ENCODE measurements around the gene FRMD4B. TPM values are rescaled to one million over a fixed set of nuclear protein-coding genes. Genes with fewer than 3 reads are reported as not detected.
"Not testable (repeated sequence)": the region's sequence is repeated elsewhere in the genome, so short reads cannot be mapped to it uniquely, and the experiment has no call there.

Gene FRMD4B
- total and polyA plus RNA-seq, 4 donors: 5.6 to 73.6 (median 24.0) TPM

DNA sequence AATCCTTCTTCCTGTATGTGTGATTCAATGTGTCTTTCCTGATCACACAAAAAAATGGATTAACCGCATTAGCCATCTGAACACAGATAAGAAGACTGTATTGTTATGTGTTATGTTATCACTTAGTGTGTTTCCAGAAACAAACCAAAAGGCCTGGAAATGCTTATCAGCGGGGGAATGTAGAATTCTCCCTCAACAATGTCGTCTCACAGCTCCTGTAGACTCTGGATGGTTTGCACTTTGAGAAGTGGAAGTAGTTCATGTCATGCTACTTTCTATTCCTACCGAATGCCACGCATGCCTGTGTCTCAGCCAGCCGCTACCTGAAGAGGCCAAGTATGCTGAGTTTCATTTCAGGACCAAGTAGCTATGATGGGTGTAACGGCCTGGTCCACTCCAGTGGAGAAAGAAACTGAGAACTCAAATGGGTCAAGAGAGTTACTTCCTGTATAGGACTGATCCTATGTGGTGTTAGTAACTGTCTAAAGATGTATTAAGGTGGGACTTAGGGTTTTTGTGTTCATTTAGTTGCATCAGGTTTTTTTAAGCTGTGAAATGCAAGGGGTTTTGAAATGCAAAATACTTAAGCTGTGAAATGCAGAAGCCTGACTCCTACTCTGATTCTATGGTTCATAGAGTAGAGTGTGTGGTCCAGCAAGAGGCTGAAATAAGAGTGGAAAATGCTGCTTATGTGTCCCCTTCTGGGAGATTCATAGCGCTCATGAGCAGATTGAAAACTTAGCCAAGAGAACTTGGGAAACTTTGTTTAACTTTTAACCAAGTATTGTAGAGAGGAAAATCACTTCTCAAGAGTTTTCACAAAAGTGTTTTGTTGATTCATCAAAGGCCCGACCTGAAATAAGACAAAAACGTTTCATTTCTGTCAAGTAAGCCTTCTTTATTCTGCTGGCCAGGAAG lies 145.0 kb downstream of the FRMD4B start:
- intact Hi-C loops (cut with DNase I): no loop called here

DNA sequence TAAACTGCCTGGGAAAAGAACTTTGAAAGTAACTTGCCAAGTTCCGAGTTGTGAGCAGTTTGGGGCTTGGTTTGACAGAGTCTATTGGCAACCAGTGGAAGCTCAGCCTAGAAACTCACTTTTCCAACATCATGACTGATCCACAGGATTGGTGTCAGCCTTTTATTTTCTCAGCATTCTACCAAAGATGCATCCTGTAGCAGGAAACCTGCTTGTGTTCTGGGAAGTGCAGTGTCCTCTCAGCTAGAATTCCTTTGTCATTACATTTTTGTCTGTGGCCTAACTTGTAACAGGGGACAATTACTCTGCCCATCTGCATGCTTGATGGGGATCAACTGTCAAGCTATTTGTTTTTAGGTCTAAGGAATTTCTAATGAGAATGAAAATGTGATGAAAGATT lies 146.8 kb downstream of the FRMD4B start:
- Histone ChIP-seq H3K27me3 (ENCODE audit: control insufficient read depth in 1 of 2, insufficient read depth in 2 of 2, low read length in 1 of 2) (no peaks in the 10 kb centered on the region), H3K4me1 (ENCODE audit: control insufficient read depth in 1 of 2, insufficient read depth in 2 of 2, low read length in 2 of 2) (peaks cover 0 to 4% of the 10 kb centered on the region in 2 donors), H3K36me3 (ENCODE audit: control insufficient read depth in 1 of 2, insufficient read depth in 2 of 2, low read length in 1 of 2) (no peaks in the 10 kb centered on the region), H3K4me3 (ENCODE audit: low read length in 2 of 2) (no peak overlapping the region), H3K27ac (ENCODE audit: low read depth in 1 of 2, low read length in 2 of 2) (no peak overlapping the region), H3K9me3 (ENCODE audit: control insufficient read depth, low read length) (no peaks in the 10 kb centered on the region)
- 8 to 11% methylated on average over 1 of the region's 1 CpG for WGBS, 2 donors
- intact Hi-C loops (cut with DNase I): no loop called here
- DNase-seq (no peak), ATAC-seq (ENCODE audit: low FRiP score) (no peak)

More for the DNA sequence above, 145.0 kb downstream of the FRMD4B start:
- no peak overlapping the region for H3K27ac ChIP-seq (ENCODE audit: low read depth in 1 of 2, low read length in 2 of 2)
- WGBS, 2 donors: 77 to 79% methylated on average over 10 of the region's 10 CpGs
- H3K4me3 ChIP-seq (ENCODE audit: low read length in 2 of 2): no peak overlapping the region
- H3K27me3 ChIP-seq (ENCODE audit: control insufficient read depth in 1 of 2, insufficient read depth in 2 of 2, low read length in 1 of 2): no peaks in the 10 kb centered on the region
- ATAC-seq (ENCODE audit: low FRiP score): no peak
- no peaks in the 10 kb centered on the region for H3K36me3 ChIP-seq (ENCODE audit: control insufficient read depth in 1 of 2, insufficient read depth in 2 of 2, low read length in 1 of 2)
- no peaks in the 10 kb centered on the region for H3K9me3 ChIP-seq (ENCODE audit: control insufficient read depth, low read length)
- H3K4me1 ChIP-seq (ENCODE audit: control insufficient read depth in 1 of 2, insufficient read depth in 2 of 2, low read length in 2 of 2): peaks cover 0 to 5% of the 10 kb centered on the region in 2 donors
- DNase-seq: no peak

DNA sequence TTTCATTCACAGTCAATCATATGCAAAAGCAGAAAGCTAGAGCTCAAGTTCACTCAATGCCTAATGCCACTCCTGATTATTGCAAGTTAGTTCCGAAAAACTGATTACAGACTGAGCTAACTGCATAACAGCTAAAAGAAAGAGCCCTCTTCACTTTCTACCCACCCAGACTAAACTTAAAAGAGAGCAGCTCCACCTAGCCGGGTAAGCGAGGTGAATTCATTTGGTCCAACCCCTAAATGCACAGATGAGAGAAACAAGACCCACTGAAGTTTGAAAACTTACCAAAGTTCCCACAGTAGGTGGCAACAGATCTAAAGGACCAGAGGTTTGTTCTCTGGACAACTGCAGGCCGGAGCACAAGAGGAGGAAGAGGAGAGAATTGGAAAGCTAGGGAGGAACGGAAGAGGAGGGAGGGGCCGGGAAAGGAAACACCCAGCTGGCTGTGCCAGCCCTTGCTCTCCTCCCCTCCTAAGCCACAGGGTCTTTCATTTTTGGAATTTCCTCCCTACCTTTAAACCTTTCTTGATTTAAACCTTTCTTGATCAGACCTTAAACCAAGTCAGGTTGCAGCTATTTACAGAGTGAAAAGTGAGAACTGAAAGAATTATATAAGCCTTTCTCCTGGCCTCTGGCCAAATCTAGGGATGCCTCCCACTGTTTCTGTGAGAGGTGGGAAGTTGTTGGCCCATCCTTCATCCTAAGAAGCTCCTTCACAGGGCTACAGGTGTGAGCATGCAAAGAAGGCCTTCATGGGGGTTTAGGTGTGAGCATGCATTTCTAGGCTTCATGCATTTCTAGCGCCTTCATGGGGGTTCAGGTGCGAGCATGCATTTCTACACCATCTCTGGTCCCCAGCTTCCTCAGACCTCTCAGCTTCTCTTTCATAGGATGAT lies 148.8 kb downstream of the FRMD4B start:
- Histone ChIP-seq H3K27me3 (ENCODE audit: control insufficient read depth in 1 of 2, insufficient read depth in 2 of 2, low read length in 1 of 2) (no peaks in the 10 kb centered on the region), H3K36me3 (ENCODE audit: control insufficient read depth in 1 of 2, insufficient read depth in 2 of 2, low read length in 1 of 2) (no peaks in the 10 kb centered on the region), H3K27ac (ENCODE audit: low read depth in 1 of 2, low read length in 2 of 2) (no peak overlapping the region), H3K9me3 (ENCODE audit: control insufficient read depth, low read length) (no peaks in the 10 kb centered on the region), H3K4me3 (ENCODE audit: low read length in 2 of 2) (no peak overlapping the region), H3K4me1 (ENCODE audit: control insufficient read depth in 1 of 2, insufficient read depth in 2 of 2, low read length in 2 of 2) (no peaks in the 10 kb centered on the region)
- 61 to 72% methylated on average over 8 of the region's 8 CpGs for WGBS, 2 donors
- DNase-seq (no peak), ATAC-seq (ENCODE audit: low FRiP score) (no peak)
- intact Hi-C loops (cut with DNase I): no loop called here

DNA sequence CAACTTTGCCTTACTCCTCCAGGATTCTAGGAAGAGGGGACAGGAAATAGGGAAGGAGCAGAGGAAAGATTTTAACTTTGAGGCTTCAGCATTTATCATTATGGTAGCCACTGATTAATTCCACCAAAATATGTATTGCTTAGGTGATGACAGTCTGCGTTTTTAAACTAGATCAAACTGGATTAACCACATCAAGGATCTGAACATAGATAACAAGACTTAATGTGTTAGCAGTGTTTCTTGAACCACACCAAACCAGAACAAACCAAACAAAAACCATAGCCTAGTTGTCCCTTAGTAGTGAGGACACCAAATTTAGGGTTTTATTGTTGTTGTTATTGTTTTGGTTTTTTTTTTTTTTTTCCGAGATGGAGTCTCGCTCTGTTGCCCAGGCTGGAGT lies 150.0 kb downstream of the FRMD4B start:
- no peak for DNase-seq
- no peaks in the 10 kb centered on the region for H3K36me3 ChIP-seq (ENCODE audit: control insufficient read depth in 1 of 2, insufficient read depth in 2 of 2, low read length in 1 of 2)
- H3K4me1 ChIP-seq (ENCODE audit: control insufficient read depth in 1 of 2, insufficient read depth in 2 of 2, low read length in 2 of 2): no peaks in the 10 kb centered on the region
- 81 to 91% methylated on average over 3 of the region's 3 CpGs for WGBS, 2 donors
- no peak overlapping the region for H3K27ac ChIP-seq (ENCODE audit: low read depth in 1 of 2, low read length in 2 of 2)
- H3K9me3 ChIP-seq (ENCODE audit: control insufficient read depth, low read length): no peaks in the 10 kb centered on the region
- no peaks in the 10 kb centered on the region for H3K27me3 ChIP-seq (ENCODE audit: control insufficient read depth in 1 of 2, insufficient read depth in 2 of 2, low read length in 1 of 2)
- no peak for ATAC-seq (ENCODE audit: low FRiP score)
- intact Hi-C loops (cut with DNase I): no loop called here
- no peak overlapping the region for H3K4me3 ChIP-seq (ENCODE audit: low read length in 2 of 2)

DNA sequence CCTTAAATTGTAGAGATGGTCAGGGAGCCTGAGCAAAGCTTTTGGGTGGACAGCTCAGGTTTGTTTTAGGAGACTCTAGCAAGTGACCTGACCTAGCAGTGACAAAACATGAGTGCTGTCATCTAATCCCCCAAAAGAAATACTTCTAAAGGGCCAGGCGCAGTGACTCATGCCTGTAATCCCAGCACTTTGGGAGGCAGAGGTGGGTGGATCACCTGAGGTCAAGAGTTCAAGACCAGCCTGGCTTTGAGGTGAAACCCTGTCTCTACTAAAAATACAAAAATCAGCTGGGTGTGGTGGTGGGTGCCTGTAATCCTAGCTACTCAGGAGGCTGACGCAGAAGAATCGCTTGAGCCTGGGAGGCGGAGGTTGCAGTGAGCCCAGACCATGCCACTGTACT lies 150.7 kb downstream of the FRMD4B start:
- DNase-seq; H3K4me1 ChIP-seq (ENCODE audit: control insufficient read depth in 1 of 2, insufficient read depth in 2 of 2, low read length in 2 of 2); ATAC-seq (ENCODE audit: low FRiP score); H3K4me3 ChIP-seq (ENCODE audit: low read length in 2 of 2); intact Hi-C loops (cut with DNase I); H3K36me3 ChIP-seq (ENCODE audit: control insufficient read depth in 1 of 2, insufficient read depth in 2 of 2, low read length in 1 of 2); H3K9me3 ChIP-seq (ENCODE audit: control insufficient read depth, low read length); H3K27ac ChIP-seq (ENCODE audit: low read depth in 1 of 2, low read length in 2 of 2); H3K27me3 ChIP-seq (ENCODE audit: control insufficient read depth in 1 of 2, insufficient read depth in 2 of 2, low read length in 1 of 2): not testable (repeated sequence)
- 97 to 98% methylated on average over 4 of the region's 4 CpGs for WGBS, 2 donors

DNA sequence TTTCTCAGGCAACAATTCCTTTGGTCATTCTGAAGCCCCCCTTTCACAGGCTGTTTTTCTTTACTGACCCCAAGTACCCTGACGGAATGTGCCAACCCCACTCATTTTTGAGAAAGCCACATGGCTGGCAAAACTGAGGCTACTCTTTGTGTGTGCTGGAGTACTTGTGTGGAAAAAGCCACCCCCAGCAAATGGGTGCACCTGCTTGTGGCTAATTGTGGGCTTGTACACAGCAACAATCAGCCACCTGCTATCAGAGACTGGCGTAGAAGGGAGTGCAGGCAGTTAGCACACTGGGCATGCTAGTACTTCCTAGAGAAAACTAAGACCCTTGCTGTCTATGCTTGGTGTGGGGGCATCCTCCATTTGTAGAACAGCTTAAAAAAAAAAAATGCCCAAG lies 153.4 kb downstream of the FRMD4B start:
- WGBS, 2 donors: 96% methylated on average over 2 of the region's 2 CpGs
- no peaks in the 10 kb centered on the region for H3K9me3 ChIP-seq (ENCODE audit: control insufficient read depth, low read length)
- intact Hi-C loops (cut with DNase I): no loop called here
- H3K4me3 ChIP-seq (ENCODE audit: low read length in 2 of 2): no peak overlapping the region
- H3K27me3 ChIP-seq (ENCODE audit: control insufficient read depth in 1 of 2, insufficient read depth in 2 of 2, low read length in 1 of 2): no peaks in the 10 kb centered on the region
- H3K36me3 ChIP-seq (ENCODE audit: control insufficient read depth in 1 of 2, insufficient read depth in 2 of 2, low read length in 1 of 2): no peaks in the 10 kb centered on the region
- H3K27ac ChIP-seq (ENCODE audit: low read depth in 1 of 2, low read length in 2 of 2): no peak overlapping the region
- ATAC-seq (ENCODE audit: low FRiP score): no peak
- H3K4me1 ChIP-seq (ENCODE audit: control insufficient read depth in 1 of 2, insufficient read depth in 2 of 2, low read length in 2 of 2): no peaks in the 10 kb centered on the region
- no peak for DNase-seq

DNA sequence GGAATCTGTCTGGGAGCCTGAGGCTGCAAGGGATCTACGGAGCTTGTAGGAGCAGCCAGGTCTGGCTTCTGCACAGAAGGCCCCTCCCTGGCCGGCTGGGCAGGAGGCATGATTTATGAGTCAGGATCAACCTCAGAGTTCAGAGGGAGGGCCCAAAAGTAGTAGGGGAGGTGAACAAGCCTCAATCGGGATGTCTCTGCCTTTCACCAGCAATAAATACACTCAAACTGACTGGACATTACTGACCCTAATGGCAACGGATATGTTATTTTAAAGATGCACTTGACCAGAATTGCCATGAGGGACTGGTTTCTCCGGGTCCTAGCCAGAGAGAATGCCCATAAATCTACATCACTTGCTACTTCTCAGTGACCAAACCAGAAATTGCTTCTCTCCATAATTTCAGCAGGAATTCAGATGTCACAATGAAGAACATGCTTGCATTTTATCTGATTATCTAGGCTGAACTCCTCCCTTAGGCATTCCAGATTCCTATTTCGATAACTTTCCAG lies 153.9 kb downstream of the FRMD4B start:
- 51 to 54% methylated on average over 6 of the region's 6 CpGs for WGBS, 2 donors
- DNase-seq (no peak), ATAC-seq (ENCODE audit: low FRiP score) (no peak)
- Histone ChIP-seq H3K36me3 (ENCODE audit: control insufficient read depth in 1 of 2, insufficient read depth in 2 of 2, low read length in 1 of 2) (no peaks in the 10 kb centered on the region), H3K27ac (ENCODE audit: low read depth in 1 of 2, low read length in 2 of 2) (no peak overlapping the region), H3K9me3 (ENCODE audit: control insufficient read depth, low read length) (no peaks in the 10 kb centered on the region), H3K27me3 (ENCODE audit: control insufficient read depth in 1 of 2, insufficient read depth in 2 of 2, low read length in 1 of 2) (no peaks in the 10 kb centered on the region), H3K4me1 (ENCODE audit: control insufficient read depth in 1 of 2, insufficient read depth in 2 of 2, low read length in 2 of 2) (no peaks in the 10 kb centered on the region), H3K4me3 (ENCODE audit: low read length in 2 of 2) (no peak overlapping the region)
- intact Hi-C loops (cut with DNase I): no loop called here

DNA sequence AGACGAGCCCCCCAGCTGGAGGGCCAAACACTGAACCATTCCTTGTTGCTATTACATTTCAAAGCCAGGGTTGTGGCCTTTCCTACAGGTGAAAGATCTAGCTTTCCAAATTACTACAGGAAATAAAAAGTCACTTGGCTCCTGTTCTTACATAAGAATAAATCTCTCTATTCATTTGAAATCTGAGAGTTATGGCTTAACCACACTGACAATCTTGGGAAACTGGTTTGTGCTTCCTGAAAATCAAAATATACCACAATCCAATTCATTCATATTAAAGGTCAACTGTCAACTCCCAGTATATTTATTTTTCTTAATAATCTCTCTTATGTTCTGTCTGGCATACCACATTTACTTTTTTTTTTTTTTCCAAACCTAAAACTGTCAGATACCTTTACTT lies 159.8 kb downstream of the FRMD4B start:
- Histone ChIP-seq H3K27ac (ENCODE audit: low read depth in 1 of 2, low read length in 2 of 2) (no peak overlapping the region), H3K36me3 (ENCODE audit: control insufficient read depth in 1 of 2, insufficient read depth in 2 of 2, low read length in 1 of 2) (peaks cover 0 to 2% of the 10 kb centered on the region in 2 donors), H3K9me3 (ENCODE audit: control insufficient read depth, low read length) (no peaks in the 10 kb centered on the region), H3K4me3 (ENCODE audit: low read length in 2 of 2) (no peak overlapping the region), H3K27me3 (ENCODE audit: control insufficient read depth in 1 of 2, insufficient read depth in 2 of 2, low read length in 1 of 2) (no peaks in the 10 kb centered on the region), H3K4me1 (ENCODE audit: control insufficient read depth in 1 of 2, insufficient read depth in 2 of 2, low read length in 2 of 2) (no peaks in the 10 kb centered on the region)
- intact Hi-C loops (cut with DNase I): no loop called here
- WGBS, 2 donors: 73 to 81% methylated on average over 1 of the region's 1 CpG
- no peak for DNase-seq
- no peak for ATAC-seq (ENCODE audit: low FRiP score)

Measured in aorta (tissue), 5 donors.